CD4-positive, alpha-beta T cell treated with Interleukin-2 at 100 ng/mL for 4 hours (primary cell): ENCODE measurements around the gene NSG1.
"Not testable (repeated sequence)": the region's sequence is repeated elsewhere in the genome, so short reads cannot be mapped to it uniquely, and the experiment has no call there.

Source experiments
- DNase-seq: peaks from one replicate; pipeline ENCODE4 v3.0.0-alpha.2; 2020; ENCODE audit warnings: low spot score

The NSG1 gene

GRCh38 chr4:4436244-4436823 is 49.4 kb downstream of the NSG1 start:
- no peak for DNase-seq

GRCh38 chr4:4437798-4438470 is 51.0 kb downstream of the NSG1 start:
- DNase-seq, result no peak

- DNase-seq, result no peak
Observed at GRCh38 chr4:4438891-4439290, 52.0 kb downstream of the NSG1 start.

GRCh38 chr4:4439782-4440181 is 52.9 kb downstream of the NSG1 start:
- DNase-seq, result no peak

- no peak for DNase-seq
Observed at GRCh38 chr4:4440333-4441061, 53.6 kb downstream of the NSG1 start.

GRCh38 chr4:4443821-4444220 is 56.9 kb downstream of the NSG1 start:
- DNase-seq, result no peak

- DNase-seq, result no peak
Observed at GRCh38 chr4:4446434-4446833, 59.5 kb downstream of the NSG1 start.

- DNase-seq, result no peak
Observed at GRCh38 chr4:4455210-4455865, 68.4 kb downstream of the NSG1 start.

- DNase-seq, result no peak
Observed at GRCh38 chr4:4456351-4456750, 69.4 kb downstream of the NSG1 start.

- DNase-seq, result no peak
Observed at GRCh38 chr4:4456816-4457578, 70.1 kb downstream of the NSG1 start.

GRCh38 chr4:4457803-4458553 is 71.1 kb downstream of the NSG1 start:
- DNase-seq, result no peak

GRCh38 chr4:4459181-4459580 is 72.3 kb downstream of the NSG1 start:
- DNase-seq, result no peak

- peak; percentile 12 for DNase-seq
Observed at GRCh38 chr4:4460759-4461158, 73.9 kb downstream of the NSG1 start.

GRCh38 chr4:4461178-4461577 is 74.3 kb downstream of the NSG1 start:
- no peak for DNase-seq

- DNase-seq, result peak; percentile 71
Observed at GRCh38 chr4:4461850-4462249, 74.9 kb downstream of the NSG1 start.

GRCh38 chr4:4462970-4463369 is 76.1 kb downstream of the NSG1 start:
- DNase-seq, result peak; percentile 20

GRCh38 chr4:4465238-4465637 is 78.3 kb downstream of the NSG1 start:
- DNase-seq, result not testable (repeated sequence)
